Measurements from ENCODE around the gene TNFAIP8L2. TPM values are rescaled to one million over a fixed set of nuclear protein-coding genes. Genes with fewer than 3 reads are reported as not detected.

The TNFAIP8L2 gene
- total RNA-seq, 1 experiment from 2014 or later: 0.15 TPM

DNA sequence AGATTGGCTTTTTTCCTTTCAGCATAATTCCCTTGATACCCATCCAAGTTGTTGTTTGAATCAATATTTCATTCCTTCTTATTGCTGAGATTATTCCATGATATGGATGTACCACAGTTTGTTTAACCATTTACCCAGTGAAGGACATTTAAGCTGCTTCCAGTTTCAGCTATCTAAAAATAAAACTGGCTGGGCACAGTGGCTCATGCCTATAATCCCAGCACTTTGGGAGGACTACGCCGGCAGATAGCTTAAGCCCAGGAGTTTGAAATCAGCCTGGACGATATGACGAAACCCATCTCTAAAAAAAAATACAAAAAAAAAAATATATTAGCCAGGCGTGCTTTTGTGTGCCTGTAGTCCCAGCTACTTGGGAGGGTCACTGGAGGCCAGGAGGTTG is 42.6 kb upstream of the TNFAIP8L2 start:
- no peak for DNase-seq (ENCODE audit: low spot score)
- Mint-ChIP-seq H3K27ac (no peak overlapping the region), H3K36me3 (no peaks in the 10 kb centered on the region), H3K27me3 (ENCODE audit: low read depth) (no peaks in the 10 kb centered on the region), H3K4me1 (no peaks in the 10 kb centered on the region), H3K9me3 (no peaks in the 10 kb centered on the region), H3K4me3 (no peak overlapping the region)
- ATAC-seq: no peak
- CTCF ChIA-PET: interaction anchor here (0.7 to 11.6 kb wide), 6 partner anchors 14 to 135 kb away, joined by 3 to 77 read pairs (median 3); partner anchors contain the start of gene TNFAIP8L2
- TF ChIP-seq CBFB (CRISPR knock-in tag; IDR thresholded peaks at IDR 0.05; ENCODE audit: low read depth) (no peak), ZNF423 (CRISPR knock-in tag; IDR thresholded peaks at IDR 0.05) (no peak), KAT7 (CRISPR knock-in tag; IDR thresholded peaks at IDR 0.05; ENCODE audit: borderline replicate concordance) (no peak), TP53 (CRISPR knock-in tag; IDR thresholded peaks at IDR 0.05) (no peak), MAX (CRISPR knock-in tag; IDR thresholded peaks at IDR 0.05) (no peak), JUN (CRISPR knock-in tag; IDR thresholded peaks at IDR 0.05) (no peak)
- POLR2A ChIA-PET: no interaction called here

DNA sequence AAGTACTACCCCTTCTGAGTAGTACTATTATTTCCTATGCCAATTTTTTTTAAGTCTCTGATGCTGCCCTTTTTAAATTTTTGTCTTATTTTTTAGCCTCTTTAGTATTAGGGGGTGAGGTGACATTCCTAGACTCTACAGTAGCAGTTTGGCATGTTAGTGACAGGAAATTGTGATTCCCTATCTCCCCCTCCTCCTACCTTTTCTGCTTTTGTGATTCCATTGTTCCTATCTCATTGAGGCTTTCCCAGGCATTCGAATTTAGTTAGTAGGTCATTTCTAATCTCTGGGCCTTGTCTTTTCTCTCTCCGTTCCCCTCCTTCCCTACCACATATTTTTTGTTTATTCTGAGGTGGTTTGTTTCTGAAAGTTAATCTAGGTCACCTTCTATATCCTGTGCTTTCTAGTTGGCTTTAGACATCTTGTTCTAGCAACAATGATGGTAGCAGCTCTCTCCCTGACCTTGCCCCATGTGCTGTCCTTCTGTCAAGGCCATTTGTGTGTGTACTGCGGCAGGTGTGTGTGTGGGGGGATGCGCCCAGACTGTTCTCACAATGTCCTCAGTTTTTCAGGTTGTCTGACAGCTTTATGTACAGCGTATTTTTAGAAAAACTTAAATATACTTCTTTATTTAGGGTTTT is 31.6 kb upstream of the TNFAIP8L2 start:
- ATAC-seq (peak; percentile 53), DNase-seq (ENCODE audit: low spot score) (no peak)
- TF ChIP-seq, protein P1, sequence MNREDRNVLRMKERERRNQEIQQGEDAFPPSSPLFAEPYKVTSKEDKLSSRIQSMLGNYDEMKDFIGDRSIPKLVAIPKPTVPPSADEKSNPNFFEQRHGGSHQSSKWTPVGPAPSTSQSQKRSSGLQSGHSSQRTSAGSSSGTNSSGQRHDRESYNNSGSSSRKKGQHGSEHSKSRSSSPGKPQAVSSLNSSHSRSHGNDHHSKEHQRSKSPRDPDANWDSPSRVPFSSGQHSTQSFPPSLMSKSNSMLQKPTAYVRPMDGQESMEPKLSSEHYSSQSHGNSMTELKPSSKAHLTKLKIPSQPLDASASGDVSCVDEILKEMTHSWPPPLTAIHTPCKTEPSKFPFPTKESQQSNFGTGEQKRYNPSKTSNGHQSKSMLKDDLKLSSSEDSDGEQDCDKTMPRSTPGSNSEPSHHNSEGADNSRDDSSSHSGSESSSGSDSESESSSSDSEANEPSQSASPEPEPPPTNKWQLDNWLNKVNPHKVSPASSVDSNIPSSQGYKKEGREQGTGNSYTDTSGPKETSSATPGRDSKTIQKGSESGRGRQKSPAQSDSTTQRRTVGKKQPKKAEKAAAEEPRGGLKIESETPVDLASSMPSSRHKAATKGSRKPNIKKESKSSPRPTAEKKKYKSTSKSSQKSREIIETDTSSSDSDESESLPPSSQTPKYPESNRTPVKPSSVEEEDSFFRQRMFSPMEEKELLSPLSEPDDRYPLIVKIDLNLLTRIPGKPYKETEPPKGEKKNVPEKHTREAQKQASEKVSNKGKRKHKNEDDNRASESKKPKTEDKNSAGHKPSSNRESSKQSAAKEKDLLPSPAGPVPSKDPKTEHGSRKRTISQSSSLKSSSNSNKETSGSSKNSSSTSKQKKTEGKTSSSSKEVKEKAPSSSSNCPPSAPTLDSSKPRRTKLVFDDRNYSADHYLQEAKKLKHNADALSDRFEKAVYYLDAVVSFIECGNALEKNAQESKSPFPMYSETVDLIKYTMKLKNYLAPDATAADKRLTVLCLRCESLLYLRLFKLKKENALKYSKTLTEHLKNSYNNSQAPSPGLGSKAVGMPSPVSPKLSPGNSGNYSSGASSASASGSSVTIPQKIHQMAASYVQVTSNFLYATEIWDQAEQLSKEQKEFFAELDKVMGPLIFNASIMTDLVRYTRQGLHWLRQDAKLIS (CRISPR knock-in tag; IDR thresholded peaks at IDR 0.05; ENCODE audit: borderline replicate concordance): no peak
- TF ChIP-seq ATF3 (CRISPR knock-in tag; conservative IDR thresholded peaks at IDR 0.05) (no peak), SOX15 (CRISPR knock-in tag; IDR thresholded peaks at IDR 0.05) (no peak), FOXJ3 (CRISPR knock-in tag; IDR thresholded peaks at IDR 0.05; ENCODE audit: borderline replicate concordance) (no peak), HMGXB4 (CRISPR knock-in tag; IDR thresholded peaks at IDR 0.05) (no peak)
- TF ChIP-seq, protein P2, sequence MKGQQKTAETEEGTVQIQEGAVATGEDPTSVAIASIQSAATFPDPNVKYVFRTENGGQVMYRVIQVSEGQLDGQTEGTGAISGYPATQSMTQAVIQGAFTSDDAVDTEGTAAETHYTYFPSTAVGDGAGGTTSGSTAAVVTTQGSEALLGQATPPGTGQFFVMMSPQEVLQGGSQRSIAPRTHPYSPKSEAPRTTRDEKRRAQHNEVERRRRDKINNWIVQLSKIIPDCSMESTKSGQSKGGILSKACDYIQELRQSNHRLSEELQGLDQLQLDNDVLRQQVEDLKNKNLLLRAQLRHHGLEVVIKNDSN (CRISPR knock-in tag; IDR thresholded peaks at IDR 0.05): no peak
- Mint-ChIP-seq H3K9me3 (no peaks in the 10 kb centered on the region), H3K27ac (peak overlapping the region; percentile 11; the same call in 1 of the 2 replicates), H3K4me1 (peaks cover 22% of the 10 kb centered on the region), H3K4me3 (no peak overlapping the region), H3K27me3 (ENCODE audit: low read depth) (no peaks in the 10 kb centered on the region; the same call in 1 of the 2 replicates), H3K36me3 (no peaks in the 10 kb centered on the region)
- ChIA-PET CTCF (interaction anchor here (0.8 to 2.0 kb wide), 4 partner anchors 9 to 55 kb away, joined by 3 to 23 read pairs (median 3); no protein-coding TSS in a partner anchor), POLR2A (no interaction called here)

GRCh38 chr1:151128800-151129199 is 27.6 kb upstream of the TNFAIP8L2 start:
- no peaks in the 10 kb centered on the region for H3K36me3 Mint-ChIP-seq
- no peak for ATAC-seq
- CTCF ChIA-PET: interaction anchor here (0.8 to 2.2 kb wide), 2 partner anchors 29 to 72 kb away, joined by 3 to 15 read pairs; no protein-coding TSS in a partner anchor
- H3K9me3 Mint-ChIP-seq: no peaks in the 10 kb centered on the region
- H3K4me3 Mint-ChIP-seq: no peak overlapping the region
- POLR2A ChIA-PET: interaction anchor here (0.6 kb wide), 1 partner anchor 40 kb away, joined by 4 read pairs; no protein-coding TSS in a partner anchor
- peaks cover 28% of the 10 kb centered on the region for H3K27me3 Mint-ChIP-seq (ENCODE audit: low read depth)
- H3K27ac Mint-ChIP-seq: no peak overlapping the region
- H3K4me1 Mint-ChIP-seq: peaks cover 30% of the 10 kb centered on the region
- DNase-seq (ENCODE audit: low spot score): no peak
- TF ChIP-seq, protein P1 (CRISPR knock-in tag; IDR thresholded peaks at IDR 0.05; ENCODE audit: borderline replicate concordance): no peak
- TF ChIP-seq ZNF219 (CRISPR knock-in tag; IDR thresholded peaks at IDR 0.05; ENCODE audit: borderline replicate concordance) (no peak), FOXP1 (CRISPR knock-in tag; IDR thresholded peaks at IDR 0.05; ENCODE audit: borderline replicate concordance) (no peak), JUN (CRISPR knock-in tag; IDR thresholded peaks at IDR 0.05) (no peak), ERG (CRISPR knock-in tag; IDR thresholded peaks at IDR 0.05) (no peak), GRHL2 (CRISPR knock-in tag; IDR thresholded peaks at IDR 0.05; ENCODE audit: insufficient replicate concordance, severe bottlenecking) (no peak), ZMAT4 (CRISPR knock-in tag; IDR thresholded peaks at IDR 0.05) (no peak), NR2C2 (CRISPR knock-in tag; IDR thresholded peaks at IDR 0.05) (no peak)

Data from WTC11 (cell line).